M059J (cell line): Measurements from ENCODE around the gene LITAFD. TPM values are rescaled to one million over a fixed set of nuclear protein-coding genes. Genes with fewer than 3 reads are reported as not detected.
"Not testable (repeated sequence)": the region's sequence is repeated elsewhere in the genome, so short reads cannot be mapped to it uniquely, and the experiment has no call there.

Source experiments
- DNase-seq: peaks from one replicate; pipeline ENCODE4 v3.0.0-alpha.2; 2012; ENCODE audit warnings: low read depth
- total RNA-seq: library from RNA; depleted of rRNA; stranded (reverse); fragments of >200 nt; shearing (Covaris generic); gene quantifications from 2 replicates; pipeline ENCODE4 v1.2.3, GENCODE V29; 2014

The LITAFD gene
- total RNA-seq, 1 experiment from 2014 or later = not detected

DNA sequence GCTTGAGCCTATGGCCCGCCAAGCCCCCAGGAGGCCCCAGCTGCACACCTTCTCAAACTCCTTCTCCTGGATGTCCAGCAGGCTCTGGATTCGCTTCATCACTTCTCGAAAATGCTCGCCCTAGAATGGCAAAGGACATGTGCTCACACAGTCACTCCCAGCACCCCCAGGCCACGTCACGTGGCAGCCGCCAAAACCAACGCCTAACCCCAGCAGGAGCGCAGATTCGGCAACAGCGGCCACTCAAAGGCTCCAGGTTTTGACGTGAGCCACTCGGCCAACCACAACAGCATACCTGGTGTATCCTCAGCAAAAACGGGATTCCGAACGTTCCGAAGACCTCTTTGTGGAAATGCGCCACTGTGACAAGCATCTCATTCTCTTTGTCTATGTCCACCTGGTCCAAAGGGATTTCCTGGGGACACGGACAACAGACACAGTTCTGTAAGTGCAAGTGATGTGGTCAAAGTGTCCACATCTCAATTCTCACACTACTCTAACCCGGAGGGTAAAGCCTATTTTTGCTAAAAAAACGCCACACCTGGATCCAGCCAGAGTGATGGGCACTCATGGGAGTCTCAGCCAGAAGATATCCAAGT is 12.7 kb downstream of the LITAFD start:
- no peak for DNase-seq

GRCh38 chr16:8898660-8899318 is 16.6 kb downstream of the LITAFD start:
- DNase-seq = no peak

GRCh38 chr16:8899709-8900317 is 17.7 kb downstream of the LITAFD start:
- DNase-seq = no peak

DNA sequence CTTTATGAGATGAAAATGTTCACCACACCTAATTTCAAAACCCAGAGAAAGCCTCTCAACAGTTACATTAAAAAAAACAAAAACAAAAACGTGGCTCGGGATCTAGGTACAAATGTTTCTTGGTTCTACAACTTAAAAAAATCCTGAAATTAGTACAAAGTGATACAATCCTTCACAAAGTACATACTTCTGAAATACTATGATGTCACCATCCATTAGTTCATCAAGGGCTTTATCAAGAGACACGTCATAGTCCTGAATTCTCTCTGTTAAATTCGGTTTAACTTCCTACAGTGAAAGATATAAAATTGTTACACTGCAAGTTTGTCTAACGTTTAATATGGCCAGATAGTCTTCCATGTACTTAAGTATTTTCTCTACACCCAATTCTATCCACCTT is 18.2 kb downstream of the LITAFD start:
- no peak for DNase-seq

GRCh38 chr16:8901320-8901861 is 19.2 kb downstream of the LITAFD start:
- no peak for DNase-seq

DNA sequence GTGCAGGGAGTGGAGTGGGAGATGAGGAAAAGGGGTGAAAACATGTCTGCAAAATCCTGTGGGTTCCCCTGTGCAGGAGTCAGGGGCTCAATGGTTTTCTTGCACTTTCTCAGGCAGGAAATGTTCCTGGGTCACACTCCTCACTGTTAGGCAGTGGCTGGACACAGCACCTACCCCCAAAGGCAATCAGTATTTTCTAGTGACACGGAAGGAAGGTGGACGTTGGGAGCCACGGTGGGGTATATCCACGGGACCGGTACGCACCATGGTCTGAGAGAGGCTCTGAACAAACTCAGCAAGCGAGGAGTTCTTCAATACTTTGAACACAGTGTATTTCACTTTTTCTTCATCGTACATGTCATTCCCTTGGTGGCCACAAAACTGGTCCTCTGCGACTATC is 20.9 kb downstream of the LITAFD start:
- no peak for DNase-seq

DNA sequence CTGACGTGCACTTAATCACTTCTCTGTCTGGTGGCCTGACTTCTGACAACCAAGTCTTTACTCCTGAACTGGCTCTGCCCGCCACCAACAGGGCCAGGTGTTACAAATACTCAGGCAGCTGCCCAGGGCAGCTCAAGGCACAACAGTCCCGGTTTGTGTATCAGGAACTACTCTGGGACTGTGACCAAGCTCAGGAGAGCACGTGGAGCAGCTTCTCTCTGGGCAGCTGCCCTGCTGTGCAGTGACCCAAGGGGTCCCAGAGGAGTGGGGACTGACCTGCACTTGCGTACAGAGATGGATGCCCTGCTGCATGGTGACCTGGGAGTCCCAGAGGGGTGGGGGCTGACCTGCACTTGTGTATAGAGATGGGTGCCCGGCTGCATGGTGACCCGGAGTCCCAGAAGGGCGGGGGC is 21.9 kb downstream of the LITAFD start:
- DNase-seq = no peak

- peak; percentile 42 for DNase-seq
These were observed 23.1 kb downstream of the LITAFD start for GRCh38 chr16:8905168-8905762.

GRCh38 chr16:8905795-8906591 is 23.8 kb downstream of the LITAFD start:
- no peak for DNase-seq

GRCh38 chr16:8907096-8907495 is 24.9 kb downstream of the LITAFD start:
- DNase-seq = no peak

- peak; percentile 24 for DNase-seq
These were observed 26.8 kb downstream of the LITAFD start for GRCh38 chr16:8908810-8909468.

DNA sequence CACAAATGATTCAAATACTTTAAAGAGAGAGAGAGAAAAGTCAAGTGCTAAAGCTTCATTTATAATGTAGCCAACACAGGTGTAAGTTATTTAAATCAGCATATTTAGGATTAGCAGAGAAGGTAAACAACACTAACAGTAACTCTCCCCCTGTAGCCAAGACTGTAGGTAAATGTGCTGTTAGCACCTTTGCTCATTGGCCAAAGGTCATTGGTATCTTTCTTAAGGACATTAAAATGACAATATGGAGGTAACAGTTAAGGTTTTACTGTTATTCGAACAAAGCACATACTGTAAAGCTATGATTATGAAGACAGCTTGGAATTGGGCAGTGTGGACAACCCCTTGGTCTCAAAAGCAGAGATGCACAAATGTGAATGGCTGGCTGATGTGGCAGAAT is 28.7 kb downstream of the LITAFD start:
- no peak for DNase-seq

DNA sequence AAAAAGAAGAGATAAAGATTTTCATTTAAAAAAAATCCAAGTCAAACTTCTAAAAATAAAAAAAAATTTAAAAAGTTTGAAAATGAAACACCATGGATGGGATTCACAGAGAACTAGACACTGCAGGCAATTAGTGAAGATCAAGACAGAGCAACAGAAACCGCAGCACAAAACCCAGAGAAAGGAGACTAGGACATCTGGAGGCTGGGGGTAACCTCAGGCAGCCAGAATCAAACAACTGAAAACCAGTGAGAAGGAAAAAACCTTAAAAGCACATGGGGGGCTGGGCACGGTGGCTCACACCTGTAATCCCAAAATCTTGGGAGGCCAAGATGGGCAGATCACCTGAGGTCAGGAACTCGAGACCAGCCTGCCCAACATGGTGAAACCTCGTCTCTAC is 30.6 kb downstream of the LITAFD start:
- DNase-seq = no peak

DNA sequence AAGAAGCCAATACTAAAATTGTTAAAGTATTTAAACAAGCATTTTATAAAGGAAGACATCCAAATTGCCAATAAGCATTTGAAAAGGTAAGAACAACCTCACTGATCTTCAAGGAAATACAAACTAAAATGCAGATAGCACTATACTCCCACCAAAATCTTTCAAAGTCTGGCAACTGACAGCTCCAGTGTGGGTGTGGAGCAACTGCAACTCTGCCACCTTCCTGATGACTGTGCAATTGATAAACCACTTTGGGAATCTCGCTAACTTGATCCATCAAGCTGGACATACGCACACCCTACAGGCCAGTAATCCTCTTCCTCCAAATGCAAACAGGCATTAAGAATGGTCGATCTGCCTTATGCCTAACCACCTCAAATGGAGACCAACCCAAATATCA is 31.9 kb downstream of the LITAFD start:
- DNase-seq = no peak

DNA sequence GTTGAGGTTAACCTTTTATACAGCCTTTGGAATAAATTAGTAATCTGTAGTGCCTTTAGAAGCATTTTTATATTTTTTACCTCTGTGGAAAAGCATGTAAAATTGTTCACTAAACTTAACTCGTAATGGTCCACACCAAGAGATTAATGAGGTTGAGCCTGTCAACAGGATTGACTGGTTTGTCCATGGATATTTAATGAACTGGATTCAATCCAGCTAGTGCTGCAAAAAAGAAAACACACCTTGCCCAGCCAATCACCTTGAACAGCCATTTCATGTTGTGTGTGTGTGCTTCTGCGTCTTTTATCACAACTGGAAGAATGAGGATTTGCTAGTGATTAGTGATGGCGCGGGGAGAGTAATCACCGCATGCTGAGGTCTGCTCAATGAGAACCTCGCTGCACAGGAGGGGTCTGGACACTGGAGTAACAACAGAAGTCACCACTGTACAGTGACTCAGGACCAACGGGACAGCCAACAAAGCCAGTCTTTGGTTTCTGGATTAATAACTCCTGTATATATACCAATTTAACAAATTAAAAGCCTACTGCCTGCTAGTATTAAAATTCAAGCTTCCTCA is 33.7 kb downstream of the LITAFD start:
- no peak for DNase-seq

GRCh38 chr16:8916541-8917225 is 34.5 kb downstream of the LITAFD start:
- no peak for DNase-seq

- DNase-seq = not testable (repeated sequence)
These were observed 35.2 kb downstream of the LITAFD start for GRCh38 chr16:8917336-8917735.

- DNase-seq = no peak
These were observed 37.2 kb downstream of the LITAFD start for GRCh38 chr16:8919089-8919933.

DNA sequence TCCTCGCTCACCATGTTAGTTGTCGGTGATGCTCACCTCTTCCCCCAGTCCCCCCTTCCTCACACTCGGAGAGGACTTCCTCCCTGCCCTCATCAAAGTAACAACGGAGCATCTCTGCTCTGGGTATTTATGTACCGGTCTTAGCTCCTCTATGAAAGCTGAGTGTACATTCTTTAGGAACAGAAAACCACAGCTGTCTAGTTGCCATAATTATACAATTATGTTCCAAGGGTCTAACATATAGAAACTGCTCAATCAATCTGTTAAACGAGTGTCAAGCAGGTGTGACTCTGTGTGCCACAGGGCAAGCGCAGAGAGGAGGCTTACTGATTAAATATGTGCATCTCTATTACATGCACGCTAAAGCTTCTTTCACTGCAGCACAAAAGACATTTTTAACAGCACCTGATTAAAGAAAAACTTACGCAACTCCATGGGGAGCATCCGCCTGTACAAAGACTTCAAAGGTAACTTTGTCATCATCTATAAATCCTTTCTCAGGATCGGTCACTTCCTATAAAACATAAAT is 37.8 kb downstream of the LITAFD start:
- no peak for DNase-seq
